Measurements from ENCODE around the gene SAA4.

SAA4 gene

DNA sequence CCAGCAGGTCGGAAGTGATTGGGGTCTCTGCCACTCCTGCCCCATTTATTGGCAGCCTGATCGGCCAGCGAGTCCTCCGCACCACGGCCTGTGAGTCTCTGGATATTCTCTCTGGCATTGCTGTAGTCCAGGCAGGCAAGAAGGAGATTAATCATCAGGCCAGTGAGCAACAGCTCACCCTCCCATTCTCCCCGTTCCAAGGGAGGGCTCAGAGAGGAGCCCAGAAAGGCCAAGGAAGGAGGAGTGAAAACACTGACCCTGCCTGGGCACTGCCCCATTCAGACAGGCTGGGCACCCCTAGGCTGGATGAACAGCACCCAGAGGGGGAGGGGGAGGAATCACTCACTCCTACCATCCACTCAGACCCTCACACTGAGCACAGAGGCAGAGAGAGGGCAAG is 8.8 kb upstream of the SAA4 start:
- no peaks in the 10 kb centered on the region for H3K27me3 ChIP-seq (ENCODE audit: low read length)
- no peaks in the 10 kb centered on the region for H3K9me3 ChIP-seq (ENCODE audit: insufficient read depth, low read length)
- no peak overlapping the region for H3K4me2 ChIP-seq (ENCODE audit: low read depth, low read length, poor library complexity, severe bottlenecking)
- TF ChIP-seq EZH2phosphoT487 (conservative IDR thresholded peaks at IDR 0.05; ENCODE audit: low read length), result no peak
- TF ChIP-seq, protein P1, sequence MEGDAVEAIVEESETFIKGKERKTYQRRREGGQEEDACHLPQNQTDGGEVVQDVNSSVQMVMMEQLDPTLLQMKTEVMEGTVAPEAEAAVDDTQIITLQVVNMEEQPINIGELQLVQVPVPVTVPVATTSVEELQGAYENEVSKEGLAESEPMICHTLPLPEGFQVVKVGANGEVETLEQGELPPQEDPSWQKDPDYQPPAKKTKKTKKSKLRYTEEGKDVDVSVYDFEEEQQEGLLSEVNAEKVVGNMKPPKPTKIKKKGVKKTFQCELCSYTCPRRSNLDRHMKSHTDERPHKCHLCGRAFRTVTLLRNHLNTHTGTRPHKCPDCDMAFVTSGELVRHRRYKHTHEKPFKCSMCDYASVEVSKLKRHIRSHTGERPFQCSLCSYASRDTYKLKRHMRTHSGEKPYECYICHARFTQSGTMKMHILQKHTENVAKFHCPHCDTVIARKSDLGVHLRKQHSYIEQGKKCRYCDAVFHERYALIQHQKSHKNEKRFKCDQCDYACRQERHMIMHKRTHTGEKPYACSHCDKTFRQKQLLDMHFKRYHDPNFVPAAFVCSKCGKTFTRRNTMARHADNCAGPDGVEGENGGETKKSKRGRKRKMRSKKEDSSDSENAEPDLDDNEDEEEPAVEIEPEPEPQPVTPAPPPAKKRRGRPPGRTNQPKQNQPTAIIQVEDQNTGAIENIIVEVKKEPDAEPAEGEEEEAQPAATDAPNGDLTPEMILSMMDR (IDR thresholded peaks at IDR 0.05; ENCODE audit: insufficient read depth, low read length, poor library complexity, severe bottlenecking), result no peak
- H4K20me1 ChIP-seq (ENCODE audit: low read depth, low read length), result no peaks in the 10 kb centered on the region
- no peak overlapping the region for H3K4me3 ChIP-seq (ENCODE audit: insufficient read depth, low read length, poor library complexity, severe bottlenecking)
- H3K9me2 ChIP-seq (replicated peaks; ENCODE audit: insufficient read depth, low read length), result no peaks in the 10 kb centered on the region
- no peaks in the 10 kb centered on the region for H3K36me3 ChIP-seq (ENCODE audit: low read length)
- no peak overlapping the region for H3K27ac ChIP-seq (ENCODE audit: low read depth, low read length)
- H3K9ac ChIP-seq (ENCODE audit: low read length), result no peak overlapping the region
- no peaks in the 10 kb centered on the region for H3F3A ChIP-seq (ENCODE audit: insufficient read depth)
- H2AFZ ChIP-seq (ENCODE audit: low read depth, low read length, severe bottlenecking), result no peak overlapping the region
- H3K79me2 ChIP-seq (ENCODE audit: insufficient read depth, low read length), result no peaks in the 10 kb centered on the region

DNA sequence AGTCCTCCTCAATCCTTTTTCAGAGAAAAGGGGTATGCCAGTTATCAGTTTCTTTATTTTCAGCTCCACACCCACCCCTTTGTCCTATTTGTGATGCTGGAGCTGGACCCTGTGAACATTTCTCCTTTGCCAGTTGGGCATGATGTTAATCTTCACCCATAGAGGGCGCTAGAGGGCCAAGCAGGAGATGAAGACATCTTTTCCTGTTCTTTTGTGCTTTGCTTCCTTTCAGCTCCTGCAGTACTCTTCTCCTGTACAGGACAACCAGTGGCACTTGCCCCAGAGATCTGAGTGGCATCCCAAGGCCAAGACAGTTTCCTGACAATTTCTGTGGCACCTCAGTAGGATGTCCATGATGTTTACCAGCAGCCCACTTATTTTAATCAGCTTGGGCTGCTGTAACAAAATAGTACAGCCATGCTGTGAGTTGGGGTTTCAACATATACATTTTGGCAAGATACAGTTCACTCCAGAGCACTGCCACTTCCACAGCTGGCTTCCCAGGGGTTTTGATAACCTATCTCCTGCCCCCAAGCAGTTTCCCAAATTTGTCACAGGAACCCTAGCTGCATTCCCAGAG is 7.3 kb upstream of the SAA4 start:
- Histone ChIP-seq H3K9me3 (ENCODE audit: insufficient read depth, low read length) (no peaks in the 10 kb centered on the region), H2AFZ (ENCODE audit: low read depth, low read length, severe bottlenecking) (peak overlapping the region; percentile 70), H3K27me3 (ENCODE audit: low read length) (no peaks in the 10 kb centered on the region), H3K79me2 (ENCODE audit: insufficient read depth, low read length) (no peaks in the 10 kb centered on the region), H3K36me3 (ENCODE audit: low read length) (no peaks in the 10 kb centered on the region), H3K27ac (ENCODE audit: low read depth, low read length) (no peak overlapping the region), H3K4me2 (ENCODE audit: low read depth, low read length, poor library complexity, severe bottlenecking) (no peak overlapping the region), H3K9ac (ENCODE audit: low read length) (no peak overlapping the region), H4K20me1 (ENCODE audit: low read depth, low read length) (no peaks in the 10 kb centered on the region), H3K9me2 (replicated peaks; ENCODE audit: insufficient read depth, low read length) (no peaks in the 10 kb centered on the region), H3F3A (ENCODE audit: insufficient read depth) (no peaks in the 10 kb centered on the region), H3K4me3 (ENCODE audit: insufficient read depth, low read length, poor library complexity, severe bottlenecking) (no peak overlapping the region)
- TF ChIP-seq, protein P1 (IDR thresholded peaks at IDR 0.05; ENCODE audit: insufficient read depth, low read length, poor library complexity, severe bottlenecking), result peak; percentile 92
- no peak for TF ChIP-seq EZH2phosphoT487 (conservative IDR thresholded peaks at IDR 0.05; ENCODE audit: low read length)

DNA sequence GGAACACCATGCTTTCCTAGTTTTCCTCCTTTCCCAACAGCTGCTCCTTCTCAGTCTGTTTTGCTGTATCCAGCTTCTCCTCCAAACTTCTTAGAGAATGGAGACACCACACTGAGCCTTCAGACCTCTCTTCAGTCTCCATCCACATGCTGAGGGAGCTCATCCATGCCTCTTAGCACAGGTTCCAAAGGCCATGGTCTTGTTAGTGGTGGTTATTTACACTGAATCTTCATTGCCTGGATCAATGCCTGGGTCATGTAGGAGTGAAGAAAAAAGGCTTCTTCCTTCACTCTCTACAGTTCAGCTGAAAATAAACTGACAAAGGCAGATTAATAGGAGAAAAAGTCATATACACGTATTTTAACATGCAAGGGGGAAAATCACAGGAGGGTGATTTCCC is 3.1 kb upstream of the SAA4 start:
- Histone ChIP-seq H3K4me3 (ENCODE audit: insufficient read depth, low read length, poor library complexity, severe bottlenecking) (no peak overlapping the region), H3K27me3 (ENCODE audit: low read length) (no peaks in the 10 kb centered on the region), H4K20me1 (ENCODE audit: low read depth, low read length) (no peaks in the 10 kb centered on the region), H3F3A (ENCODE audit: insufficient read depth) (no peaks in the 10 kb centered on the region), H3K9me2 (replicated peaks; ENCODE audit: insufficient read depth, low read length) (no peaks in the 10 kb centered on the region), H3K9ac (ENCODE audit: low read length) (no peak overlapping the region), H3K4me2 (ENCODE audit: low read depth, low read length, poor library complexity, severe bottlenecking) (no peak overlapping the region), H3K27ac (ENCODE audit: low read depth, low read length) (no peak overlapping the region), H2AFZ (ENCODE audit: low read depth, low read length, severe bottlenecking) (no peak overlapping the region), H3K36me3 (ENCODE audit: low read length) (no peaks in the 10 kb centered on the region), H3K9me3 (ENCODE audit: insufficient read depth, low read length) (no peaks in the 10 kb centered on the region), H3K79me2 (ENCODE audit: insufficient read depth, low read length) (no peaks in the 10 kb centered on the region)
- TF ChIP-seq, protein P1 (IDR thresholded peaks at IDR 0.05; ENCODE audit: insufficient read depth, low read length, poor library complexity, severe bottlenecking), result no peak
- TF ChIP-seq EZH2phosphoT487 (conservative IDR thresholded peaks at IDR 0.05; ENCODE audit: low read length), result no peak

Measured in SU-DHL-6 (cell line).